Activated CD4-positive, alpha-beta T cell treated with anti-CD3 and anti-CD28 coated beads for 48 hours (primary cell): ENCODE data around the gene LRPAP1.
"Not testable (repeated sequence)": the region's sequence is repeated elsewhere in the genome, so short reads cannot be mapped to it uniquely, and the experiment has no call there.

ENCODE experiments used
- DNase-seq: peaks from one replicate; pipeline ENCODE4 v3.0.0-alpha.2; 2020

LRPAP1 gene

DNA sequence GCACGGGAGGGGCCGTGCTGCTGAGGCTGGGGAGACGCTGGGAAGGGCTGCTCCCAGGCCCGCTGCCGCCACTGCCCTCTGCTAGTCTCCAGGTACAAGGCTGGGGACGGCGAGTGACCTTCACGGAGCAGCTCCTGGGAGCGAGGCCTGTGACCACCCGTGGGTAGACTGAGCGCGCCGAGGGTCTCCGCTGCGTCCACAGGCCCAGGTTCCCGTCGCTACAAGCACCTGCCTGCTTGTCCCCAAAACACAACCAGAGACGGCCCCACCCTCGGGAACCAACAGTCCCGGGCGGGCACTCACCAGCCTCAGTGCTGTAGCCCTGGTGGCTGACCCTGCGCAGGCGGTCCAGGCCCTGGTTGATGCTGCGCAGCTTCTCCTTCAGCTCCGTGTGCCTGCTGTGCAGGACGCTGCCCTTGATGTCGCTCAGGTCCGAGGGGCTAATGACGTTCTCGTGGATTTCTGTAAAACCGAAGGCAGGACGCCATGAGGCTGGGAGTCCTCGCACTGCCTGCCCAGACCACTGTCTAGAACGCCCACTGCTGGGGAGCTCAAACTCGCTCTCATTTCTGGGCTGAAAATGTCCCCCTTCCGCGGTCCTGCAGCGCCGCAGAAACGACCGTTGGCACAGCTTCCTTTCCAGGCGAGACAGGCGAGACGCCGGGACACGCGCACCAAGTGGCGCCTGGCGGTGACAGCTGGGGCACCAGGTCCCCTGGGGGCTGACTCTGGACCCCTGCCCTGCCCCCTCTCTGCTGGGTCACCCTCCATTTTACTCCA lies 14.3 kb downstream of the LRPAP1 start:
- no peak for DNase-seq

DNA sequence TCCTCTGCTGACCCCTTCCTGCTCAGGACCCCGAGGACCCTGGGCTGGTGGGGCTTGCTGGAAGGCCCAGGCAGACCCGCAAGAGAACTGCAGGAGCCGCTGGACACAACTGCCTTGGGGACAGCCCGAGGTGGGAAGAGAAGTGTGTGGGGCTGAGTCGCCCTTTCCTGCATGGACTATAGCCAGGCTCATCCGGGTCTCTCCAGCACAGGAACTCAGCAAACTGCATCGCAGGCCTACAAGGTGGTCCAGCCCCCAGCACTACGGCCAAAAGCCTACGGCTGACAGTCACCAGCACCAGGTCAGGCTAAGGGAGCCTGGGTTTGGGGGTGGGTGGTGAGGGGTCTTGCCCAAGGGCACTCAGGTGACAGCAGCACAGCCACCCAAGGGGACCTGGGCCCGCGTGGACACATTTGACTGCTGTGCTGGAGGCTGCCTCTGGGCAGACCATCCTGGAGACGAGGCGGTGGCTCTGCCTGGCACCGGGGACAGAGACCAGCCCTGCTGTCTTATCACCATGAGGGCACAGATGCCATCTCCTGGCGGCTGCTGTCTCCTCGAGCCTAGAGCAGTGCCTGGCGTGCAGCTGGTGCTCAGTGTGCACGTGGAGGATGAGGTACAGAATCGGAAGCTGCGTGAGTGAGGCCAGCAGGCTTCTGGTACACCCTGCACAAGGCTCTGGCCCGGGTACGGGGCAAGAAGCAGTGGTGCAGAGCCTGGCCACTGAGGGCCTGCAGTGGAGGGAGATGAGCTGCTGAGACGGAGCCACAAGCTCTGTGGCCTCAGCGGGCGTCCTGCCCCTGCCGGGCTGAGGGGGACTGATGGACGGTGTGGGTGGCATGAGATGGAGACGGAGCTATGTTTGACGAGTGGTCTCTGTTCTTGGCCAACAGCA lies 15.1 kb downstream of the LRPAP1 start:
- DNase-seq: no peak

DNA sequence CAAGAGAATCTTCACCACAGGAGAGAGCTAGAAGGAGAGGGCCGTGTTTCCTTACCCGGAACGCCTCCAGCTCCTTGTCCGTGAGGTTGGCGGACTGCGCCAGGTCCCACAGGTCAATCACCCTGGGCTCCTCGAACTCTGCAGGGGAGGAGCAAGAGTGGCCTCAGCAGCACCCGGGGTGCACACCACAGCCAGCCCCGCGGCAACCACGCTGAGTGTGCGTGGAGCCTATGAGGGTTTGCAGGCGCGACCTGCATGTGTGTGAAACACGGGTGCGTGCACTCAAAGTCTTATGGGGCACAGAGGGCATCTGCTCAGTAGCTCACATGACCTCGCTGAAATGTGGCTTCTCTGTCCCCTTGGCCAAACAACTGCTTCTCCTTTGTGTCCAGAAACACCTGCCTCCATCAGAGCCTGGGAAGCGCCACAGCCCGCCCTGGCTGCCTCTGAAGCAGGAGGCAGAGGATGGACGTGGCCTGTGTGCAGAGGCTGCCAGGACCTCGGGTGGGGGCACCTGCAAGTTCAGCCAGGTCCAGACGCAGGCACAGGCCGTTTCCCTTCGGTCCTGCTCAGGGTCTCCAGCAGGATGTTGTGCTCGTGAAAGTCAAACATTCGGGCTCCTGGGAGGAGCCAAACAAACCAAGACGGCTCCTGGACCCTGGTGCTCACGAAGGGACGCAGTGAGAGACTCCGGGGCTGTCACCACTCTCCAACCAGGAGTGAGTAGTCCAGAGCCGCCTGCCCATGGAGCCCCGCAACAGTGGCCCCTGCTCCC lies 16.0 kb downstream of the LRPAP1 start:
- DNase-seq: no peak

DNA sequence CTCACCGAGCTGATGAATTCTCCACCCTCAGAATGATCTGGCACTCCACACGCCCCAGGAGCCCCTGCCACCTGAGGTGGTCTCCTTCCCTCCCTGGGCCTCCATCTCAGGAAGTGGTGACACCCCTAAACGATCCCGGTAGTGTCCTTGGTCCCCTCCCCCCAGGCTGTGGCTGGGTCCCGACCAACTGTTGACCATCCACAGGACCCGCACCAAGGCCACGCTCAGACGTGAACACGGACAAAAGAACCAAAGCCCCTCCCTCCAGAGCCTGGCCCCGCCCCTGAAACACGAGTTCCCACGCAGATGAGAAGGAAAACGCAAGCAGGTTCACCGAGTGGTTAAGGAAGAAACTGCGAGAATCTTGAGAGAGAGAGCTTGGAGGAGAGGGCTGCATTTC lies 16.6 kb downstream of the LRPAP1 start:
- DNase-seq: no peak

DNA sequence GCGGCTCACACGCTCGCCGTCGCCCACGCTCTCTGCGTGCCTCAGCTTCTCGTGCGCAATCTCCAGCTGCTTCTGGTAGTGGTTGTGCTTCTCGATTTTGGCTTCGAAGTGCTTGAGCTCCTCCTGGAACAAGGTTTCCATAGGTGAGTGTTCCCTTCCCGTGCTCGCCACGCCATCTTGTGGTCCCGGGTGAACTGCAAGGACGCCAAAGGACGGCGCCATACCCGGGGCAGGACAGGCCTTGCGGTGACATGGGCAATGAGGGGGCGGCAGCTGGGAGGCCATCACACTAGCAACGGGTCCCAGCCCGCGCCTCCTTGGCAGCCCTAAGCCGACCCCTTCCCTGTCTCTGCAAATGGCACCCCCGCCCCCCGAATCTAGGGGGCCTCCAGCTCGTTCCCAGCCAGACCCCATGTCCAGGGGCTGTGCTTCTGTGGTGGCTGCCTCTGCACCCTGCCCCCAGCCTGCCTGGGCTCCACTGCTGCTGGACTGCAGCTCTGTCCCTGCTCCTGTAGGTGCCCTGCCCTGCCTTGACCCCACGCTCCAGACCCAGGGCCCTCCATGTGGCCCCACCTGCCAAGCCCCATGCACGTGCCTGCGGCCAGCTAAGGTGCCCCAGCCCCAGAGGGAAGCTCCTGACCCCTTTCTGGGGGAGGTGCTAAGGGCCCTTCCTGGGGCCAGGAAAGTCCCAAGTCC lies 17.3 kb downstream of the LRPAP1 start:
- no peak for DNase-seq

DNA sequence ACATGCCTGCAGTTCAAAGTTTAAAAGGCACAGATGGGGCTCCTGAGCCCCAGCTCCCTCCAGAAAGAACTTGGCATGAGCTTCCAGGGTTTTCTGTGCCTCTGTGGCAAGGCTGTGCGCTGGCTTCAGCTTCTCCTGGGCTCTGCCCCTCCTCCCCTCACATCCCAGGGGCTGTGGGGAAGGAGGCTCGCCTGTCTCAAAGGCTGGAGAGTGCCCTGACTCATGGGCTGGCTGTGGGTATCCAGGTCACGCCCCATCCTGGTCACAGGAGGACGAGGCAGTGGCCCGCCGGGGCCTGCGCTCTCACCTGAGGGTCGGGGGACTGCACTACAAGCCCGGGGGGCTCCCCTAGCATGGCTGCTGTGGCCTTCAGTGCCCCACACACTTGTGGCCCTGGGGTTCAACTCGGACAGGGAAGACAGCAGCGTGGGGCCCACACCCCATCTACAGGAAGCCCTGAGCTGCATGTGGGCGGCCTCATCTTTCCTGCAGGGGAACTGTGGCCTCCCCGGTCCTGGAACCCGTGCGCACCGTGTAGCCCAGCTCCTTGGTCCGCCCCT lies 17.9 kb downstream of the LRPAP1 start:
- DNase-seq: no peak

DNA sequence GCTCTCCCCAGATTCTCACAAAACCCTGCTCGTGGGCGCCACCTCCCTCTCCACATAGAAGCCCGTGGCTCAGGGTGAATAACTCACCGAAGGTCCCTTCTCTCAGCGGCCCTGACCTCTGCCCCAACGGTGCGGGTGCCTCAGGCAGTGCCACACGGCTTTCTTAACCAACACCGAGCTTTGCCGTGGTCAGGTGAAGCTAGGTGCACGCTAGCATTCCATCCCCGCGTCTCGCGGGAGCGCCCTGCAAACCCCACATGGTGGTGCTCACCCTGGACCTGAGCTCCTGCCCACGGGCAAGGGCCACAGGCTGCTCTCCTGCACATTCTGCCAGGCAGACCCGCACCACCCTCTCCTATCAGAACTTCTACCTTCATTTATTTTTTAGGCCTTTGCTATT lies 18.4 kb downstream of the LRPAP1 start:
- no peak for DNase-seq

DNA sequence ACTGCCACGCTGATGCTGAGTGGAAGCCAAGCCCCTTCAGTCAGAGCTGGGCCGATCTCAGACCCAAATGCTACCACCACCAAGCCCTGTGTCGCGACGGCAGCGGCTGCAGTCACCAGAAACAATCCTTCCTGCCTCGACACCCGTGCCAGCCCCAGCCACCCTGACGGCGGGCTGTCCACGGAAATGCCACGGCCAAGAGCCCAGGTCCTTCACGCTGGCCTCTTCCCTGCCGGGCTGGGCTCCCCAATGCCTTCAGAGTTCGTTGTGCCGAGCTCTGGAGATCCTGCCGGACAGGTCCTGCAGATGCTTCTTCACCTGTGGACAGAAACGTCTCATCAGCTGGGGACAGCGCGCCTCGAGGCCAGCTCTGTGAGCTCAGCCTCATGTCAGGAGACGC lies 19.5 kb downstream of the LRPAP1 start:
- no peak for DNase-seq

DNA sequence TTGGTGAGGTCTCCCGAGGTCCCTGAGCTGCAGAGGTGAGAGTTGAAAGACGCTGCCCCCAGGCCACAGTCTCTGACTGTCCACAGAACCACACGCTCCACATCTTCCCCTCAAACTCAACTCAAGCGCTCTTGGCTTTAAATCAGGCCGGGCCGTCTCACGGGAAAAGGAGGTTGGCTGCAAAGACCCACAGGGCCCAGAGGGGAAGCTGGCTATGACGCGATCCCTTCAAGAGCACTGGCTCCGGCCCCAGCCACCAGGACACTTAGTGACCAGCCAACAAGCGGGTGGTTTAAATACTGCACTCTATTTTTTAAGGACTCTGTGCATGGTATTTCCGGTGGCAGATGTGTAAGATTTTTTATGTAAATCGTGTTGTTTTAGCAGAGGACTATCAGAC lies 19.9 kb downstream of the LRPAP1 start:
- DNase-seq: no peak

DNA sequence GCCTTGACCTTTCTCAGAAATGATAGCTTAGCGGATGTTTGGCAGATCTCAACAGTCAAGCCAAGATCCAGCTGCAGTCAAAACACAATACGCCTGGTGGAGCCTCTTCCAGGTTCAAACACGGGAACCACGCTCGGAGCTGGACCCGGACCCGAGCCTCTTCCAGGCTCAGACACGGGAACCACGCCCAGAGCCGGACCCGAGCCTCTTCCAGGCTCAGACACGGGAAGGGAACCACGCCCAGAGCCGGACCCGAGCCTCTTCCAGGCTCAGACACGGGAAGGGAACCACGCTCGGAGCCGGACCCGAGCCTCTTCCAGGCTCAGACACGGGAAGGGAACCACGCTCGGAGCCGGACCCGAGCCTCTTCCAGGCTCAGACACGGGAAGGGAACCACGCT lies 20.6 kb downstream of the LRPAP1 start:
- not testable (repeated sequence) for DNase-seq

DNA sequence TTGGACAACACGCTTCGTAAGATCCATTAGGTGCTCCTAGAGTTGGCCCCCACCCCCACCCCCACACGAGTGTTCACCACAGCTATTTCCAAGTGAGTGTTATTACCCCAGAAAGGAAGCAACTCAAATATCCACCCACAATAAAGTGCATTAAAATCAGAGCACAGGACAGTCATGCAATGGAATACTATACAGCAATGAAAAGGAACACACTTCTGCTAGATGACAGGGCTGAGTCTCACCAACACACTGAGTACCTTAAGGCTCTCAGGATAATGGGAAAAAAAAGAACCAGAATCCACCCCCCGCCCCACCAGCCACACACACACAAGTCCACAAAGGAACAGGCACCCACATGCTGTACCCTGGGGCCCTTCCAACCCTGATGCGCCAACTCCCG lies 21.0 kb downstream of the LRPAP1 start:
- DNase-seq: no peak

DNA sequence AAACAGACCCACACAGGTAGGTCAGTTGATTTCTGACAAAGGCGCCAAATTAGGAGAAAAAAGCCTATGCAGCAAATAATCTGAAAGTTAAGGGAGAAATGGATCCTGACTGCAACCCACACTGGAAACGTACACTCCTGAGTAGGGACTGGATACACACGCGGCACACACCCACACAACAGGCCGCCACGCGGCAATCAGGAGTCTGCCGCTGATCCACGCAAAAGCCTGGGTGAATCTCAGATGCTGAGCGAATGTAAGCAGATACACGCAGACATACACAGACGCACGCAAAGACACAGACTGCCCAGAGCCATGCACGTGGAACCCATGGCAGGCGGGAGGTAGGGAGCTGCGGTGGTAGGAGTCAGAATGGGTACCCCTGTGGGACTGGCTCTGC lies 21.7 kb downstream of the LRPAP1 start:
- DNase-seq: no peak

DNA sequence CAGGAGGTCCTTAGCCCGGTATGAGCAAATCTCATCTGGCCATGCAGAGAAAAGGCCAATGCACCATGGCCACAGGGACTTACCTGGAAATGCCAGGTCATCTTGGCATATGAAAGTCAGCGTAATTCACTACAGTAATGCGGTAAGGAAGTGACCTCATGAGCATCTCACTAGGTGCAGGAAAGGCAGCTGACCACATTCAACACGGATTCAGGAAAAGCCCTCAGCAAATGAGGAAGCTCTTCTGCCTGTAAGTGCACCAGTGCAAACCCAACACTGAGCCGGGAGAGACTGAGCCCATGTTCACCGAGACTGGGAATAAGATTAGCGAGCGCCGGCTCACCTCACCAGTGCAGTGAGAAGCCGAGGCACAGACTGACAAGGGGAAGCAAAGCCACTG lies 23.7 kb downstream of the LRPAP1 start:
- DNase-seq: no peak

DNA sequence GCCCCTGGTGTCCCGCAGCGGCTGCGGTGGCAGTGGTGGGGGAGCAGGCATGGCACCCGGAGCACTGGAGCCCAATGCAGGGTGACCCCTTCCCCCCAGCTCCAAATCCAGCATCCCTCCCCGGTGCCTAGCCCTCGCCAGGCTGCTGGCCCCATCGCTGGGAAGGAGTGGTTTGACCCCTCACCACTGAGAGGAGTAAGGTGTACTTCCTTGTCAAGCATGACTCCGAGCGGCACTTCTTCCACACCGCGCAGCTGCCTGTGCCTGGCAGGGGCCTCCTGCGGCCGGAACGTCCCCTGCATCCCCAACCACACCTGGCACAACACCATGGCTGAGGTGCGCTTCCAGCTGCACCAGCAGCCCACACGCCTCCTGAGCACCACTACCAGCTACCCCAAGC lies 27.0 kb downstream of the LRPAP1 start:
- DNase-seq: no peak

DNA sequence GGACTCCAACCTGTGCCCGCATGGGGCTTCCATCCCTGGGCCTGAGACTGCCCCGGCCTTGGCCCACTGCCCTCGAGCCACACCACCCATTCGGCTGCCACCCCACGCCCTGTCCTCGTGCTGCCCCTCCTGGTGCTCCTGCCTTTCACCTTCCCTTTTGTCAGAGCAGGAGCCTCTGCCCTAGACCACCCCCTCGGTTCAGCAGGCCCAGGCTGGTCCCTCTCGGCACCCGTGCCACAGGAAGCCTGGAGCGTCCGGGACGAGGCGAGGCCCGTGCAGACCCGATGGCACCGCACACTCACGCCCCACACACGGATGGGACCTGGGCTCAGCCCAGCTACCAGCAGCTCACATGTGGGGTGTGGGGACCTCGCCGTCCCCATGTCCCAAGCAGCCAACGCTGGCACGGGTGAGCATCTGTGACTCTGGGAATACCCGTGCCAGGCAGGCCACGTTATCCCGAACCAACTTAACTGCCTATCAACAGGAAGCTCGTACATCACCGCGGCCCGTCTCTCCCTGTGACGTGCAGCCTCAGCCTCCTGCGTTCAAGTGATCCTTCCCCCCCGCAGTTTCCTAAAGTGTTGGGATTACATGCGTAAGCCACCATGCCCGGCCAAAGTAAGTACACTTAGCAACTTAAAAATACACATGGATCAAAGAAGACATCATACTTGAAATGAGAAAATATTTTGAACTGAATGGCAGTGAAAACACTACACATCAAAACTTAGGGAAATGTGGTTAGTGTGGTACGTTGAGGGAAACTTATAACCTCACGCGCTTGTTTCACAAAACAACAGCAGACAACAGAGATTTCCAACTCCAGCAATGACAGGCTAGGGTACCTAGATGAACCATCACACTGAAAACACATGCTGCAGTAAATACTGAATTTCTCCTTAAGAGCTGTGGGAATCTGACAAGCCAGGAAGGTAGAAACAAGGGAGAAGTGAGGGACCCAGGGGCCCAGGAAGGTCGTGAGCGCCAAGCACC lies 29.0 kb downstream of the LRPAP1 start:
- no peak for DNase-seq

DNA sequence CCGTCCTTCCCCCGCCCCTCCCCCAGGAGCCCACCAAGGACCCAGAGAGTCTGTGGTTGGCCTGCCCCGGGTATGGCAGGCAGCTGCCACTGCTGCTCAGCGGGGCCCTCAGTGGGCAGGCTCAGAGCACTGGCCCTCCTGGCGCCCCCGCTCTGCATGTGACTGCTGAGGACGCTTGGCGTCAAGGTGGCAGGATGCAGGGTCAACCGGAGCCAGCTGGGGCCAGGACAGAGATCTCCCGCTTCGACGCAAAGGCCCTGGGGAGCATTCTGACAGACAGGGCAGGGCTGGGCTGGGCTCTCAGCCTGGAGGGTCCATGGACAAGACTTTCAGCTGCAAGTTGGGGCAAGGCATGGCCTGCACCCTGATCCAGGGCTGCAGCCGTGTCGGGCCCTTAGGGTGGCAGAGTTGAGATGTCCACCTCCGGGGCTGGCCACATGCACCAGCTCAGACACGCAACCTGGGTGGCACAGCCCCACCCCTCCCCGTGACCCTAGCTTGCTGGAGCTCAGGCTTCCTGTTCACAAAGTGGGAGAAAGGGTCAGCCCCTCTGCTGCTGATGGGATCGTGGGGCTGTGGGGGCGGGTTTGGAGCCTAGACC lies 30.3 kb downstream of the LRPAP1 start:
- no peak for DNase-seq

DNA sequence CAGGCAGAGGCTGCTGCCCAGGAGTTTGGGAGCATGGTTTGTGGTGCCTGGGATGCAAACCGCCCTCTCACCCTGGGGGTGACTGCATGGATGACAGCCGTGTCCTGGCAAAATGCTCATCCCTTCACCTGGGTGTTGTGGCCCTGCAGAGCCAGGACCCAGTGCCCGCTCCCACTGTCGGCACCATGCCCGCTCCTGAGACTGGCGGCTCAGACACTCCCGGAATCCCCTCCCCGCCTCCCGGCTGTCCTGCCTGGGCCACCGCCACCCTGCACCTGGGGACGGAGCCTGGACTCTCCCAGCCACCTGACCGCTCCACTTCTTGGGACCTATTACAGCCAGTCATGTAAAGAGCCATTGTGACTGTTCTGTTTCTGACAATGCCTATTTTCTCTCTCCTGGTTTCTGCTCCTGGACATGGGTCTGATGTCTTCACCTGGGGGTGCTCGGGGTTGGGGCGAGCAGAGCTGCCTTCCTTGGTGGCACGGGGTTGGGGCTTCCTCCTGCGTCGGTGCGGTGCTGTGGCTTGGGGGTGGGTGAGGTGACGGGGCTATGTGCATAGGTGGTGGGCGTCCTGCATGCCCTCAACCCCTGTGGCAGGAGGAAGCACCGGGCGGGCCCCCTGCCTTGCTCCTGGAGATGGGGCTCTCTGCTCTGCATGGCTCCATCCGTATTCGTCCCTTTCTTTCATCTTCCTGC lies 30.9 kb downstream of the LRPAP1 start:
- no peak for DNase-seq

DNA sequence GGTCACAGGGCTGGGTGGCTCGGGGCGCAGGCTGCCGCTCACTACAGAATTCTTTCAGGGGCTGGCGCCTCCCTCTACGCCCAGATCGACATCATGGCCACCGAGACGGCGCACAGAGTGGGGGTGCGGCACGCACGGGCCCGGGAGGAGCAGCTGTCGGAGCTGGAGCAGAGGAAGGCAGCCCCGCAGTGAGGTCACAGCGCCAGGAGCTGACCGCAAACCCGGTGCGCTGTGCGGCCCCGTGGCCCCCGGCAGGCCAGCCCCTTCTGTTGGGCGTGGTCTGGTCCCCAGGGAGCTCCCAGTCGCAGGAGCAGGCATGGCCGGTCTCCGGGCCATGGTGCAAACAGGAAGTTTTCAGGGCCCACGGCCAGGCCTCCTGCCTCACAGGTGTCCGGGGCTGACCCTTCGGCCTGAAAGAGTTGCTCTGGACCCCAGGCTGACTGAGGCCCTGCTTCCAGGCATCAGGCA lies 31.6 kb downstream of the LRPAP1 start:
- no peak for DNase-seq

DNA sequence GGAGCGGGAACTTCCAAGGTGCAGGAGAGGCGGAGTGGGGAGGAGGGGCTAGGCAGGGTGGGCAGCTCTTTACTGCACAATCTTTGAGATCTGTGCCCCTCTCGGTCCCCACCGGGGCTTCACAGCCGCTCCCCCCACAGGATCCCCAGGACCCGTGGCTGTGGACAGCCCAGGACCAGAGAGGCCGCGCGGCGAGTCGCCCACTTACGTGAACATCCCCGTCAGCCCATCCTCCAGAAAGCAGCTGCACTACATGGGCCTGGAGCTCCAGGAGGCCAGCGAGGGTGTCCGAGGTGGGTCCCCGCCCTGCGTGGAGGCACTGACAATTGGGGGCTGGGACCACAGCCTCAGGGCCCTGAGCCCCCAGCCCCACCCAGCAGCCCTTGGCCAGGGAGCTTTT lies 32.1 kb downstream of the LRPAP1 start:
- DNase-seq: no peak

DNA sequence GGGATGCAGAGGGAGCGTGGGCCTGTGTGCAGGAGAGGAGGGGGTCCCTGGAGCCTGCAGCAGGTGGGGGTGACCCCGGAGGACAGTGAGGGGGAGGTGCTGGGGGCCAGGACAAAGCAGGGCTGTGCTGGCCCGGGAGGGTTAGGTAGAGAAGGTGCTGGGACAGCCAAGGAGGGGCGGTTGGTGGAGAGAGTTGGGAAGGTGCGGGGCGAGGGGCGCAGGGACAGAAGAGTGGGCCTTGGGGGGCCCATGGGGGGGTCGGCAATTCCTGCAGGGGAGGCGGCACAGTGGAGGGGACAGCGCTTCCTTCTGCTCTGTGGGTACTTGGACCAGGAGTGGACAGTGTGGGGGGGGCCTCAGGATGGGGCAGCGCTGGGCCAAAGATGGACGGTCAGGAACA lies 32.5 kb downstream of the LRPAP1 start:
- DNase-seq: no peak
